Measurements from ENCODE around the gene TNRC6C.

GRCh38 chr17:78127239-78127887, 168.9 kb downstream of the TNRC6C start:
- no peak for TF ChIP-seq CTCF (IDR thresholded peaks at IDR 0.05)
- no peak for TF ChIP-seq POLR2A (IDR thresholded peaks at IDR 0.05)

Measured in lower leg skin (tissue), 3 donors.